Activated naive CD4-positive, alpha-beta T cell treated with anti-CD3 and anti-CD28 coated beads for 36 hours (primary cell): ENCODE results near the gene LRIT1. TPM values are rescaled to one million over a fixed set of nuclear protein-coding genes. Genes with fewer than 3 reads are reported as not detected.

Experiments used
- CTCF ChIA-PET: fragments of 350-600 bp; sonication (Branson Sonifier 250); formaldehyde crosslinking; loops from one replicate; lab custom pipeline; 2021; ENCODE audit warnings: antibody characterized with exemption; lab: Charles Lee
- DNase-seq: peaks from one replicate; pipeline ENCODE4 v3.0.0-alpha.2; 2020
- H3K27ac Mint-ChIP-seq: one replicate; pipeline ENCODE4 v1.8.0; 2021; ENCODE audit warnings: mild to moderate bottlenecking, mixed read lengths
- H3K27me3 Mint-ChIP-seq: one replicate; pipeline ENCODE4 v1.8.0; 2021; ENCODE audit warnings: low read depth, mixed read lengths
- H3K36me3 Mint-ChIP-seq: one replicate; pipeline ENCODE4 v1.8.0; 2021; ENCODE audit warnings: low read depth, mixed read lengths
- H3K4me1 Mint-ChIP-seq: one replicate; pipeline ENCODE4 v1.8.0; 2021; ENCODE audit warnings: low read depth, mixed read lengths
- H3K4me3 Mint-ChIP-seq: one replicate; pipeline ENCODE4 v1.8.0; 2021; ENCODE audit warnings: mild to moderate bottlenecking, moderate library complexity, mixed read lengths
- H3K9me3 Mint-ChIP-seq: one replicate; pipeline ENCODE4 v1.8.0; 2021; ENCODE audit warnings: mixed read lengths
- intact Hi-C: fragments of 100-400 bp; cut with micrococcal nuclease; formaldehyde crosslinking; loops from one replicate; pipeline ENCODE4 v1.15.1; 2023
- total RNA-seq, 2 experiments: library from RNA; stranded (reverse); gene quantifications; one replicate each; pipeline ENCODE4 v1.2.3, GENCODE V29; 2021

Gene LRIT1
- total RNA-seq, 2 experiments from 2014 or later = not detected

DNA sequence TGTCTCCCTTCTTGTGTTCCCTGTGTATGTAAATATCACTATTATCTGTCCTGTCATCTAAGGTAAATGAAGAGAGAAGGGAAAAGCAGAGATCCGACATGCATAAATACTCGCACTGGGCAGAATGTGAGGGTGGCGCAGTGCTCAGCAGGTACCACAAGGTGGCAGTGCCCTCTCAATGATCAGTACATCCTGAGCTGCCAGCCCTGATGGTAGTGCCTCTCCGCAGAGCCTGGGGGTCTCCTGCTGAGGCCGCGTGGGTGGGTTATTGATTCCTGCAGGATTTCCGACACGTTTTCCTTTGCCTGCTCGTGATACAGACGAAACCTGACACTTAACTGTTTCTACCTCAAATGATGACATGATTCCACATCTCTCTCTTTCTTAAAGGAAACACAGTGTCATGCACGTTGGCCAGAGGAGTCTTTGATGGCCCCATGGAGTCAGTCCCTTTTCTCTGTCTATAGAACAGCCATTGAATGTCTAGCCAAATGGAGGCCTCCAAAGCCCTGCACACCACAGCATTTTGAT is 23.3 kb upstream of the LRIT1 start:
- intact Hi-C loops = loop anchor here (1.0 kb wide), 2 partner anchors 166 to 452 kb away; no protein-coding TSS in a partner anchor
- no peaks in the 10 kb centered on the region for H3K9me3 Mint-ChIP-seq
- CTCF ChIA-PET = interaction anchor here (0.6 to 12.3 kb wide), 16 partner anchors 25 to 284 kb away, joined by 3 to 261 read pairs (median 3); no protein-coding TSS in a partner anchor
- H3K4me3 Mint-ChIP-seq = no peak overlapping the region
- no peak overlapping the region for H3K27ac Mint-ChIP-seq
- peak; percentile 86 for DNase-seq
- no peaks in the 10 kb centered on the region for H3K36me3 Mint-ChIP-seq
- H3K4me1 Mint-ChIP-seq = peaks cover 29% of the 10 kb centered on the region
- peaks cover 25% of the 10 kb centered on the region for H3K27me3 Mint-ChIP-seq

DNA sequence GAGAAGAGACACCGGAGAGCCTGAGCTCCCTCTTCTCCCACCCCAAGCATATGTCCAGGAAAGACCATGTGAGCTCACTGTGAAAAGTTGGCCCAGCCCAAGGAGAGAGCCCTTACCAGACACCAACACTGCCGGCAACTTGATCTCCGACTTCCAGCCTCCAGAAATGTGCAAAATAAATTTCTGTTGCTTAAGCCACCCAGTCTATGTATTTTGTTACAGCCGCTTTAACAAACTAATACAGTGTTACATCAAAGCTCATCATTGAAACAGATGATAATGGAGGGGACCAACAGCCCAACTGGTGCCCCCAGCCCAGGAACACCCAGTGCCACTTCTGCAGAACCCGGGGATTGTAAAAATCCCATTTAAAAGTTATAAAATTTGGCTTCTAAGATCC is 22.4 kb upstream of the LRIT1 start:
- intact Hi-C loops = loop anchor here (1.0 kb wide), 2 partner anchors 167 to 453 kb away; no protein-coding TSS in a partner anchor
- CTCF ChIA-PET = interaction anchor here (0.7 to 12.3 kb wide), 12 partner anchors 21 to 275 kb away, joined by 3 to 261 read pairs (median 3); no protein-coding TSS in a partner anchor
- H3K4me3 Mint-ChIP-seq = no peak overlapping the region
- H3K27me3 Mint-ChIP-seq = peaks cover 24% of the 10 kb centered on the region
- no peak for DNase-seq
- H3K36me3 Mint-ChIP-seq = no peaks in the 10 kb centered on the region
- no peak overlapping the region for H3K27ac Mint-ChIP-seq
- H3K9me3 Mint-ChIP-seq = no peaks in the 10 kb centered on the region
- H3K4me1 Mint-ChIP-seq = peaks cover 23% of the 10 kb centered on the region

GRCh38 chr10:84262190-84262956 is 21.0 kb upstream of the LRIT1 start:
- CTCF ChIA-PET = interaction anchor here (1.3 to 12.3 kb wide), 3 partner anchors 20 to 276 kb away, joined by 3 to 261 read pairs (median 8); no protein-coding TSS in a partner anchor
- H3K4me1 Mint-ChIP-seq = peaks cover 17% of the 10 kb centered on the region

DNA sequence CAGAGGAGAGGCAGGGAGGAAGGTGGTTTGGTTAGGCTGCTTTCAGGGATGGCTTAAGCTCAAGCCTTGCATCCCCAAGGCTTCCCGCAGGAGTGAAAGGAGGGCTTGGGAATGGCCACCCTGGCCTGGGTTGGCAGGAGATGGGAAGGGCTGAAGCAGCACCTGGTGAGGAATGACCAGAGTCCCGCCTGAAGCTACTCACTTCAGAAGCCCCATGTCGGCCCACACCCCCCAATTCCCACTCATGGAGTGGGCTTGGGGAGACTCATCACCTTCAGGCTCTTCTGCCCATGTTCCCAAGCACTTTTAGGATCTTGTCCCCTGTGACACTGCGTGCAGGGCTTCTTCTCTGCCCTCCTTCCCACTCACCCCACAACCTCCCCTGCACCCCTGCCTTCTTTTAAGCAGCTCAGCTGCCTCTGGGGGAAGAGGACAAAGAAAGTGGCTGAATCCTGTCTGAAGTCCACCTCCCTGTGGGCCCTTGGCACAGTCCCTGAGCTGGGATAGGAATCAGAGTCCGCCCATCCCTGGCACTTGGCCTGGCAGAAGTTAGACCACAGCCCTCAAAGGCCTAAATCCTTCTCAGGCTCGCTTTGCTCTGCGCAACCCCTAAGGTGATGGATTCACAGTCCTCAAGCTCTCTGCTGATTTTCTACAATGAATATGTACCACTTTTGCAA is 20.0 kb upstream of the LRIT1 start:
- Mint-ChIP-seq H3K4me3 (no peak overlapping the region), H3K27ac (no peak overlapping the region), H3K36me3 (no peaks in the 10 kb centered on the region), H3K4me1 (peaks cover 17% of the 10 kb centered on the region), H3K9me3 (no peaks in the 10 kb centered on the region), H3K27me3 (peaks cover 34% of the 10 kb centered on the region)
- intact Hi-C loops = no loop called here
- CTCF ChIA-PET = interaction anchor here (1.0 to 12.3 kb wide), 2 partner anchors 10 to 277 kb away, joined by 4 to 261 read pairs; no protein-coding TSS in a partner anchor
- no peak for DNase-seq

More at GRCh38 chr10:84262190-84262956, 21.0 kb upstream of the LRIT1 start:
- H3K36me3 Mint-ChIP-seq = no peaks in the 10 kb centered on the region
- DNase-seq = no peak
- H3K27me3 Mint-ChIP-seq = peaks cover 28% of the 10 kb centered on the region
- no peaks in the 10 kb centered on the region for H3K9me3 Mint-ChIP-seq
- no peak overlapping the region for H3K27ac Mint-ChIP-seq
- intact Hi-C loops = no loop called here
- H3K4me3 Mint-ChIP-seq = no peak overlapping the region

DNA sequence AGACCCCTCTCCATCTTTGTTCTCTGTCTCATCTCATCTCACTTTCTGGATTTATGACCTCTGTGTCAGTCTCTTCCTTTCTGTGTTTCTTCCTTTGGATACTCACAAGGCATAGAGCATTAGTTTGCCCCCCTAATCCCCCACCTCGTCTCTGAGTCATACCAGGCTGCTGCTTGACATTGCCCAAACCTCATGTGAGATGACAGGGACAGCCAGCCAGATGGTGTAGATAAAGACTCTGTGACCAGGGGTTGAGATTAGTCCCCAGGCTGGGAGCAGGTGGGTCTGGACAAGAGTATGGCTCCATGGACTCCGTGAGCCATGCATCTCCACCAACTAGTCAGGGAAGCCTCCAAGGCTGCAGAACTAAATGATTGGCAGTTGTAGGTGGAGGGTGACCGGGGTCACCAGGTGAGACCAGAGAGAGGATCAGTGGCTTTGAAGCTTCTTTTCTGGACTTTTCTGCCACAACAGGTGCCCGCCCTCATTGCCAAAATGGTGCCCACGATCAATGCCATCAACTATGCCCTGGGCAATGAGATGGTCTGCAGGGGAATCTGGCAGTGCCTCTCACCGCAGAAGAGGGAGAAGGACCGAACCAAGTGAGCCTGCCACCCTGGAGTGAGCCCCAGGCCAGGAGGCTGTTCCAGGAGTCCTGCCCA is 16.8 kb upstream of the LRIT1 start:
- Mint-ChIP-seq H3K4me1 (peaks cover 7% of the 10 kb centered on the region), H3K27ac (no peak overlapping the region), H3K27me3 (peaks cover 25% of the 10 kb centered on the region), H3K36me3 (no peaks in the 10 kb centered on the region), H3K4me3 (no peak overlapping the region), H3K9me3 (no peaks in the 10 kb centered on the region)
- DNase-seq = no peak
- CTCF ChIA-PET = interaction anchor here (1.4 to 12.3 kb wide), 4 partner anchors 9 to 281 kb away, joined by 5 to 261 read pairs (median 16); no protein-coding TSS in a partner anchor
- intact Hi-C loops = no loop called here

DNA sequence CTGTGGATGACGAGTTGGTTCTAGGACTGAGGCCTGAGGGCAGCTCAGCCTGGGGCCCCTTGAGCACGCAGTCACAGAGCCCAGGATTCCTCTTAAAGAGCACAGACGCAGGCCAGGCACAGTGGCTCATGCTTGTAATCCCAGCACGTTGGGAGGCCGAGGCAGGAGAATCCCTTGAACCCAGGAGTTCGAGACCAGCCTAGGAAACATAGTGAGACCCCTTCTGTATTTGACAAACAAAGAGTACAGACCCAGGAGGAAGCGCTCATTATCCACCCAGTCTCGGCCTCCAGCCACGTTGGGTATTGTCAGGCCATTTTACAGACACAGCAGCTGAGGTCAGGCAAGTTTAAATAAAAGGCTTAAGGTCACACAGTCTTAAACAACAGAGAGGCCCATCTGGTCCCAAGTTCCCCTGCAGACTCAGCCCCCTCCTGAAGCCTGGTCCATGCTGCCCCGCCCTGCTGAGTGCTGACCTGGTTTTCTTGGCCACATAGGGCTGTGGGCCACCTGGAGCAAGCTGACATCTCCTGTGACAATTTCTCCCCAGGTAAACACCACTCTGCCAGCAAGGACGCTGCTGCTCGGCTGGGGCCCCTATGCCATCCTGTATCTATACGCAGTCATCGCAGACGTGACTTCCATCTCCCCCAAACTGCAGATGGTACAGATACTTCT is 16.1 kb upstream of the LRIT1 start:
- no peaks in the 10 kb centered on the region for H3K9me3 Mint-ChIP-seq
- H3K4me3 Mint-ChIP-seq = no peak overlapping the region
- intact Hi-C loops = loop anchor here (2.0 kb wide), 1 partner anchor 109 kb away; no protein-coding TSS in a partner anchor
- CTCF ChIA-PET = interaction anchor here (0.6 to 2.2 kb wide), 16 partner anchors 10 to 283 kb away, joined by 3 to 20 read pairs (median 4); no protein-coding TSS in a partner anchor
- H3K27ac Mint-ChIP-seq = no peak overlapping the region
- H3K4me1 Mint-ChIP-seq = peaks cover 7% of the 10 kb centered on the region
- DNase-seq = no peak
- H3K27me3 Mint-ChIP-seq = peaks cover 20% of the 10 kb centered on the region
- H3K36me3 Mint-ChIP-seq = no peaks in the 10 kb centered on the region

GRCh38 chr10:84256510-84257342 is 15.4 kb upstream of the LRIT1 start:
- DNase-seq = peak; percentile 73
- H3K4me3 Mint-ChIP-seq = no peak overlapping the region
- CTCF ChIA-PET = interaction anchor here (0.6 to 2.2 kb wide), 18 partner anchors 10 to 344 kb away, joined by 3 to 20 read pairs (median 4); no protein-coding TSS in a partner anchor
- H3K27me3 Mint-ChIP-seq = peaks cover 19% of the 10 kb centered on the region
- H3K36me3 Mint-ChIP-seq = no peaks in the 10 kb centered on the region
- no peaks in the 10 kb centered on the region for H3K9me3 Mint-ChIP-seq
- intact Hi-C loops = loop anchor here (2.0 kb wide), 1 partner anchor 108 kb away; no protein-coding TSS in a partner anchor
- H3K4me1 Mint-ChIP-seq = peaks cover 7% of the 10 kb centered on the region
- no peak overlapping the region for H3K27ac Mint-ChIP-seq

GRCh38 chr10:84254552-84255478 is 13.5 kb upstream of the LRIT1 start:
- CTCF ChIA-PET = interaction anchor here (0.7 to 1.3 kb wide), 2 partner anchors 12 to 15 kb away, joined by 3 read pairs; no protein-coding TSS in a partner anchor
- no peak for DNase-seq
- Mint-ChIP-seq H3K27ac (no peak overlapping the region), H3K27me3 (peaks cover 18% of the 10 kb centered on the region), H3K4me3 (no peak overlapping the region), H3K9me3 (no peaks in the 10 kb centered on the region), H3K36me3 (no peaks in the 10 kb centered on the region), H3K4me1 (peaks cover 7% of the 10 kb centered on the region)
- intact Hi-C loops = no loop called here

- no peak overlapping the region for H3K4me3 Mint-ChIP-seq
- no peak for DNase-seq
- intact Hi-C loops = no loop called here
- H3K27ac Mint-ChIP-seq = no peak overlapping the region
- H3K4me1 Mint-ChIP-seq = no peaks in the 10 kb centered on the region
- H3K27me3 Mint-ChIP-seq = peaks cover 3% of the 10 kb centered on the region
- H3K9me3 Mint-ChIP-seq = no peaks in the 10 kb centered on the region
- H3K36me3 Mint-ChIP-seq = no peaks in the 10 kb centered on the region
- CTCF ChIA-PET = interaction anchor here (1.5 to 1.9 kb wide), 2 partner anchors 15 to 19 kb away, joined by 3 to 5 read pairs; no protein-coding TSS in a partner anchor
Measured at GRCh38 chr10:84248794-84249193, 7.4 kb upstream of the LRIT1 start.

DNA sequence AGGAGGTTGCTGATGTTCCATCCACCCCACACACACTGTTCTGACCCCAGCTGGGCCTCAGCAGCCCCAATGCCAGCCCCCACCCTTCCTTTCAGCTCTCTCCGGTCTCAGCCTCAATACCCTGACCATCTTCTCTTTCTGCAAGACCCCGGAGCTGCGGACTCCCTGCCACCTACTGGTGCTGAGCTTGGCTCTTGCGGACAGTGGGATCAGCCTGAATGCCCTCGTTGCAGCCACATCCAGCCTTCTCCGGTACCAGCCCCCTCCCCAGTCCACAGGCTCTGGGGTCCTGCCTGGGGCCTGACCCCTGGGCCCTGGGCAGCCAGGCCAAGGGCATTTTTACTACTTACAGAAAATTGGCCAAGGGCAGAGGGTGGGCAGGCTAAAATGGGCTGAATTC is 6.2 kb upstream of the LRIT1 start:
- Mint-ChIP-seq H3K36me3 (no peaks in the 10 kb centered on the region), H3K27me3 (peaks cover 3% of the 10 kb centered on the region), H3K4me3 (no peak overlapping the region), H3K27ac (no peak overlapping the region), H3K4me1 (no peaks in the 10 kb centered on the region), H3K9me3 (no peaks in the 10 kb centered on the region)
- DNase-seq = no peak
- intact Hi-C loops = no loop called here
- CTCF ChIA-PET = interaction anchor here (1.1 to 2.4 kb wide), 4 partner anchors 9 to 293 kb away, joined by 4 to 9 read pairs (median 4); no protein-coding TSS in a partner anchor
